WI38 (cell line): ENCODE results near the gene TDRD10.

ENCODE experiments used
- H3K4me3 ChIP-seq: 2 replicates; pipeline ENCODE4 v1.5.1; 2011; ENCODE audit warnings: low read depth, mild to moderate bottlenecking, control low read depth, low read length
- TF ChIP-seq, protein P1 (sequence below): IDR thresholded peaks from 2 replicates; pipeline ENCODE4 v1.5.1; 2012; ENCODE audit warnings: low read depth, mild to moderate bottlenecking, control low read depth, low read length

TDRD10 gene

DNA sequence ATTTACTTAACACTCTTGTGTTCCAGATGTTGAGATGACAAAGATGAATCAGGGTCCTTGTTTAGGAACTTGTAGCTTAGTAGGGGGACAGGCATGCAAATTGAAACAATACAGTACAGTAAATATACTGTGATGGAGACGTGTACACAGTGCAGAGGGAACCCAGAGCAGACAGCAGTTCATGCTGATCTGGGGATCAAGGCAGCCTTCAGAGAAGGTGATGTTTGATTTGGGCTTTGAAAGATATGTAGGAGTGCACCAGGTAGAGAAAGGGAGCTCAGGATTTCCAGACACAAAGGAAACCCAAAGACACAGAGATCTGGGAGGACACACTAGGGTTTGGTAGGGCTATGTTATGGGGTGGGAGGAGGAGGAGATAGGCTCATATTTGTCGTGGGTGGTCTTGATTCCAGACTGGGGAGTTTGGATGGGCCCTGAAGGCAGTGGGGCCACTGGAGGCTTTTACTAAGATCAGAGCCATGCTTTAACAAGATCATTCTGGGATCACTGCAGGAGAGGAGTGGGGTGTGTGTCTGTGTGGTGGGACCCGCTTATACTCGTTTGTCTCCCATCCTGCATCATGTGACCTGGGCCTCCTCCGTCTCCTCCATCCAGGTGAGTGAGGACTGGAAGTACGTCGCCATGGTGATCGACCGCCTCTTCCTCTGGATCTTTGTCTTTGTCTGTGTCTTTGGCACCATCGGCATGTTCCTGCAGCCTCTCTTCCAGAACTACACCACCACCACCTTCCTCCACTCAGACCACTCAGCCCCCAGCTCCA, 73.3 kb downstream of the TDRD10 start:
- TF ChIP-seq, protein P1, sequence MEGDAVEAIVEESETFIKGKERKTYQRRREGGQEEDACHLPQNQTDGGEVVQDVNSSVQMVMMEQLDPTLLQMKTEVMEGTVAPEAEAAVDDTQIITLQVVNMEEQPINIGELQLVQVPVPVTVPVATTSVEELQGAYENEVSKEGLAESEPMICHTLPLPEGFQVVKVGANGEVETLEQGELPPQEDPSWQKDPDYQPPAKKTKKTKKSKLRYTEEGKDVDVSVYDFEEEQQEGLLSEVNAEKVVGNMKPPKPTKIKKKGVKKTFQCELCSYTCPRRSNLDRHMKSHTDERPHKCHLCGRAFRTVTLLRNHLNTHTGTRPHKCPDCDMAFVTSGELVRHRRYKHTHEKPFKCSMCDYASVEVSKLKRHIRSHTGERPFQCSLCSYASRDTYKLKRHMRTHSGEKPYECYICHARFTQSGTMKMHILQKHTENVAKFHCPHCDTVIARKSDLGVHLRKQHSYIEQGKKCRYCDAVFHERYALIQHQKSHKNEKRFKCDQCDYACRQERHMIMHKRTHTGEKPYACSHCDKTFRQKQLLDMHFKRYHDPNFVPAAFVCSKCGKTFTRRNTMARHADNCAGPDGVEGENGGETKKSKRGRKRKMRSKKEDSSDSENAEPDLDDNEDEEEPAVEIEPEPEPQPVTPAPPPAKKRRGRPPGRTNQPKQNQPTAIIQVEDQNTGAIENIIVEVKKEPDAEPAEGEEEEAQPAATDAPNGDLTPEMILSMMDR = no peak
- no peak overlapping the region for H3K4me3 ChIP-seq

DNA sequence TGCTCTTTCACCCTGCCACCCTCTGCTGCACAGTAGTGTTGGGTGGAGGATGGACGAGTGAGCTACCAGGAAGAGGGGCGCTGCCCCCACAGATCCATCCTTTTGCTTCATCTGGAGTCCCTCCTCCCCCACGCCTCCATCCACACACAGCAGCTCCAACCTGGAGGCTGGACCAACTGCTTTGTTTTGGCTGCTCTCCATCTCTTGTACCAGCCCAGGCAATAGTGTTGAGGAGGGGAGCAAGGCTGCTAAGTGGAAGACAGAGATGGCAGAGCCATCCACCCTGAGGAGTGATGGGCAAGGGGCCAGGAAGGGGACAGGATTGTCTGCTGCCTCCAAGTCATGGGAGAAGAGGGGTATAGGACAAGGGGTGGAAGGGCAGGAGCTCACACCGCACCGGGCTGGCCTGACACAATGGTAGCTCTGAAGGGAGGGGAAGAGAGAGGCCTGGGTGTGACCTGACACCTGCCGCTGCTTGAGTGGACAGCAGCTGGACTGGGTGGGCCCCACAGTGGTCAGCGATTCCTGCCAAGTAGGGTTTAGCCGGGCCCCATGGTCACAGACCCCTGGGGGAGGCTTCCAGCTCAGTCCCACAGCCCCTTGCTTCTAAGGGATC, 74.0 kb downstream of the TDRD10 start:
- TF ChIP-seq, protein P1 = no peak
- no peak overlapping the region for H3K4me3 ChIP-seq

DNA sequence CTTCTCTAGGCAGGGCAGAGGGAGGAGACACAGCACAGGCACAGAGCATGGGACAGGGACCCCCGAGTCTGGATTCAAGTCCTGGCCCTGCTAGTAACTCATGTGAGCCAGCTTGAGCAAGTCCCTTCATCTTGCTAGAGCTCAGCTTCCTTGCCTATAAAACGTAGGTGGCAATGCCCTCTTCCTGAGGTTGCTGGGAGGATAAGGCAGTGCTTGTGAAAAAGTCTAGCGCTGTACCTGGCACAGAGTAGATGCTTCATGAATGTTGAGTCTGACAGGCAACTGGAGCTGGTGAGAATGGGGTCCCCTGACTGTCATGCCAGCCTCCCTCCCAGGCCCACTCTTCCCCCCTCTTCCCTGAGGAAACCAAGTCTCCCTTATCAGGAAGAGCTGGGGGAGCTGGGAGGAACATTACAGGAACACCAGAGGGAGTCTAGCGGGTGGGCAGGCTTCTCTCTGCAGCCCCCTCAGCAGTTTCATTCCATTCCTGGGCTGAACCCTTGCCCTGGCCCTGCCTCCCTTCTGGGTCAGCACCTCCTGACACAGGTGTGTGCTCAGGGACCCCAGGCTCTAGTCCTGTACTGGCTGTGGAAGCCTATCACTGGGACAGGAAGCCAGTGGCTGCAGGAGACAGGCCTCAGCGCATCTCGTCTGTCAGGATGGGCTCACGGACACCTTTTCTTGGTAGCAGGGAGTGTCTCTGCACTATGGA, 75.5 kb downstream of the TDRD10 start:
- TF ChIP-seq, protein P1 = no peak

DNA sequence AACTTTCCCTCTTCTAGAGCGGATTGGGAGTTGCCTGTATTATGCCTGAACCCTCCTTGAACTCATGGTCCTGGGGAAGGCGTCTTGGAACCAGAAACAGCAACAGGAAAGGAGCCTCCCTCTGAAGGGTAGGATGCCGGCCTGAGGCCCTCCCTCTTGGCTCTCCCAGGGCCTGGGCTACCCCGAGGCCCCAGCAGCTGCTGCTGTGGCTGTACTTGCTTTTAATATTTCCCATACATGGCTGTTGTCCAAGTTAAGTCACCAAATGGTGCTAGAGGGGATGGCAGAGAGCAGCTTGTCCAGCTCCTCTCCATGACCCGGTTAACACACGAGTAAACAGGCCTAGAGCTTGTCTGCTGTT, 76.0 kb downstream of the TDRD10 start:
- no peak overlapping the region for H3K4me3 ChIP-seq
- TF ChIP-seq, protein P1 = no peak

More for the DNA sequence above, 75.5 kb downstream of the TDRD10 start:
- no peak overlapping the region for H3K4me3 ChIP-seq

DNA sequence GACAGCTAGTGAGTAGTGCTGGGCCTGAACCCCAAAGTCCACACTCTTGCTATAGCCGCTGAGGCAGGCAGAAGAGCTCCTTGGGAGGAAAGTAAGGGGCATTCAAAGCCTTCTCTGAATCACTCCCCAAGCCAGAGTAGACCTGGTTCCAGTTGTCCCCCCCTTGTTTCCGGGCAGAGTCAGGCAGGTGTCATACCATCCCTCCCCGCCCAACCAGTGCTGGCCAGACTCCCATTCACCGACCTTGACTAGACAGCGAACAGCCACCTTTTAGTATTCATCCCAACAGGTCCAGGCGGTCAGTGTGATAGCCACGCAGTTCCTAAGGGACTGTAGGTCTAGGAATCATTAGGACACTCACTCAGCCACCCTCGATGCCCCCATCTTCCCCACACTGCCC, 77.4 kb downstream of the TDRD10 start:
- H3K4me3 ChIP-seq = no peak overlapping the region
- TF ChIP-seq, protein P1 = no peak

DNA sequence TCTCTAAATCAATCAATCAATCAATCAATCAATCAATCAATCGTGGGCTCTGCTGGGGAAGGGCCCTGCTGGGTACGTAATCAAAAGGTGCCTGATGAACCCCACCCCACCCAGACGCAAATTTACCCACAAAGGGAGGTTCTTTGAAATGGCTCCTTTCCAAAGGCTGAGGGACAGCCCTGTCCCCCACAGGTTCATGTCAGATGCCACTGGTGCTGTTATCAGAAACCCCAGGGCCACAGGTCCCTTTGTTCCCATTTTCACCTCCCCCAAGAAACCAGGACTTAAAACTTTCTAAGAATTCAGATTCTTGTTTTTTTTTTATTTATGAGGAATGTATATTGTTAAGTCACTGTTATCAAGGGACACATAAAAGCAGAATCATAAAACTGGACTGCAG, 79.7 kb downstream of the TDRD10 start:
- H3K4me3 ChIP-seq = no peak overlapping the region
- TF ChIP-seq, protein P1 = no peak

DNA sequence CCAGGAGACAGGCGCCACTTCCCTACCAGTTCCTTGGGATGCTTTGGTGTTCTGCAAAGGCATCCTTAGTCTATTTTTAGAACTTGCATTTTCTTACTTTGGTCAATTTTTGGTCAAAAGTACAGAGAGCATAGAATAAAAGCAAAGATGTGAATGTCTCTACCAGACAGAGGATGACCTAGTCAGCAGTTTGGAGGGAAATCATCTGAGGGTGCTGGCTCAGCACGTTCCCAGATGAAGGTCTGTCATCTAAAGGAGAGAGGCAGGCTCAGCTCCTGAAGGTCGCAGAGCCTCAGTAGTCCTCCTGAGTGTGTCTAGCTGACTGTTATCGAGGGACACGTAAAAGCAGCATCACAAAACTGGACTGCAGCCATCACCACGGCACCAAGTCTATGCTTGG, 80.9 kb downstream of the TDRD10 start:
- no peak overlapping the region for H3K4me3 ChIP-seq
- TF ChIP-seq, protein P1 = no peak
